GM12873 (cell line): ENCODE measurements around the gene DAAM2.

Experiments
- CTCF ChIP-seq: IDR thresholded peaks from 2 replicates; pipeline ENCODE4 v1.5.1; 2012; ENCODE audit warnings: low read depth, mild to moderate bottlenecking, moderate library complexity, low read length, control low read depth; ENCODE audit not compliant: insufficient read depth; ENCODE audit errors: missing control alignments

DAAM2 gene

DNA sequence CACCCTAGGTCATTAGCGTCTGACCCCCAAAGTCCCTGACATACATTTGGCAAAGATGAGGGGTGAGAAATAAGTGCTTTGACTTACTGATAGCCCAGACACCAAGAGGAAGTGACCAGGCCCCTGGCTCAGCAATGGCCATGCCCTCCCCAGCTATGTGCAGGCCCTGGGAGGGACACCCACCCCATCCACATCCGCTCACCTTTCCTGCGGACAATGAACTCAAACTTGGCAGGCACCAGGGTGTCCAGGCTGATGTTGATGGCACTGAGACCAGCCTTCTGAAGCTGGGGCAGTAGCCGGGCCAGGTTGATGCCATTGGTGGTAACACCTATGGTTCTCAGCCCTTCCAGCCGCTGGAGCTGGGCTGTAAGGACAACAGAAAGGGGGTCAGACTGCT is 123.7 kb downstream of the DAAM2 start:
- no peak for TF ChIP-seq CTCF

GRCh38 chr6:39917329-39917728 is 125.2 kb downstream of the DAAM2 start:
- TF ChIP-seq CTCF = no peak

- no peak for TF ChIP-seq CTCF
These were observed 125.8 kb downstream of the DAAM2 start for GRCh38 chr6:39917981-39918380.

DNA sequence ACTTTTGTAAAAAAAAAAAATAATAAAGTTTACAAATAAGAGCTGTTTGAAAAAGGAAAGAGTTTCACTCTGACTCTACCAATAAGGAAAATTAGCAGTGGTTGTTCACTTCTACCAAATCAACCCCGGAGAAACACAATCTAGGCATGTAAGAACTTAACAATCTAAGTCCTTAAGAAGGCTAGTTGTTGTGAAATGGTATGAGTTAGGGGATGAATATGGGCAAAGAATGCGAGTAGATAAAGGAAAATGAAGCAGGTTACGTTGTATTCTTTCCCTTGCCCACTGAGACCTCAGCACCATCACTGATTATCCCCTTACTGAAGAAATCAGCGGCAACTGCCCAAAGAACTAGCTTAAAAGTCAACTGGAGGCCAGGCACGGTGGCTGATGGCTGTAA is 126.7 kb downstream of the DAAM2 start:
- no peak for TF ChIP-seq CTCF

DNA sequence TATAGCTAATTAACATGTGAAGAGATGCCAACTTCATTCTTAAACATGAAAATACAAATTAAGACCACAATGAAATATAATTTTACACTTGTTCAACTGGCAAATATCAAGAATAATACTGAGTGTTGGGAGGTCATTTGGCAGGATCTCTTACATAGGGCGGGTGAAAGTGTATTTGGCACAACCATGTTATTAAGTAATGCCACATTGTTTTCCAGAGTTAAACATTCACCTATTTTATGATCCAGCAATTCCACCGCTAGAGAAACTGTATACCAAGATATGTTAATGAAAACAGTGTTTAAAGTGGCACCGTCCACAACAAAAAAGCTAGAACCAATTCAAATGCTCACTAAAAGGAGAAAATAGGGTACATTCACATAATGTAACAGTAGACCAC is 128.0 kb downstream of the DAAM2 start:
- no peak for TF ChIP-seq CTCF

- no peak for TF ChIP-seq CTCF
These were observed 130.6 kb downstream of the DAAM2 start for GRCh38 chr6:39922821-39923220.

GRCh38 chr6:39923394-39923793 is 131.2 kb downstream of the DAAM2 start:
- TF ChIP-seq CTCF = no peak
